Dermis blood vessel endothelial cell (primary cell): Measurements from ENCODE around the gene HACD1. TPM values are rescaled to one million over a fixed set of nuclear protein-coding genes. Genes with fewer than 3 reads are reported as not detected.
A peak's percentile ranks its signal among the peaks of the same experiment; 100 is the strongest.
"Not testable (repeated sequence)": the region's sequence is repeated elsewhere in the genome, so short reads cannot be mapped to it uniquely, and the experiment has no call there.

Experiments used
- DNase-seq: peaks from one replicate; pipeline ENCODE4 v3.0.0; 2010
- total RNA-seq: library from RNA; depleted of rRNA; stranded (reverse); fragments of >200 nt; gene quantifications from 2 replicates; pipeline ENCODE4 v1.2.3, GENCODE V29; 2014

HACD1 gene
- total RNA-seq, 1 donor from 2014 or later: 15.5 TPM

DNA sequence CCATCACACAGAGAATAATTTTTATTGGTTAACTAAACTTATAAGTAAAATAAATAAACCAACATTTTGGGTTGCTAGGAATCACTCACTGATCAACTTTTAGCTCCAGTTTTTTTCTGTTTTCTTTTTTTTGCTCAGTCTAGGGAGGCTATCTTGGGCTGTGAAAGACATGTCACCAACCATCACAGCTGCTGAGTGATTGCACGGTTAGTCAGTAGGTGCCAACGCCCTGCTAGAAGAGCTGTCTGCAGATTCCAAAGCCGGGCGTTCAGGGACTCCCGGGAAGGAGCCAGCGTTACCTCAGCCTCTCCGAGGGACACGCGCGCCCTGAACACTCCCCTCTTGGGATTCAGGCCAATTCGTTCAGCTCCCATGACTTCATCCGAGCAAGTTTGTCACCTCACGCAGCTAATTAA is 26.2 kb upstream of the HACD1 start:
- peak; percentile 80 for DNase-seq

DNA sequence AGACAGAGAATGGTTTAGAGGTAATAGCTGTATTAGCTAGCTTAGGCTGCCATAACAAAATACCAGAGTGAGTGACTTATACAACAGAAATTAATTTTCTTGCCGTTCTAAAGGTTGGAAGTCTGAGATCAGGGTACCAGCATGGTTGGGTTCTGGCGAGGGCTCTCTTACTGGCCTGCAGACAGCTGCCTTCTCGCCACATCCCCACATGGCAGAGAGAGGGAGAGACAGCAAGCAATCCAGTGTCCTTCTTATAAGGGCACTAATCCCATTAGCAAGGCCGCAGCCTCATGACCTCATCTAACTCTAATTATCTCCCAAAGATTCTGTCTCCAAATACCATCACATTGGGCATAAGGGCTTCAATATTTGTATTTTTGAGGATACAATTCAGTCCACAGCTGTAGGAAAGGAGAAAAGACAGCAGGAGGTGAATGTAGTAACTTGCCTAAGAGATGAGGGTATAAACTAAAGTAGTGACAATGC is 23.2 kb upstream of the HACD1 start:
- no peak for DNase-seq

DNA sequence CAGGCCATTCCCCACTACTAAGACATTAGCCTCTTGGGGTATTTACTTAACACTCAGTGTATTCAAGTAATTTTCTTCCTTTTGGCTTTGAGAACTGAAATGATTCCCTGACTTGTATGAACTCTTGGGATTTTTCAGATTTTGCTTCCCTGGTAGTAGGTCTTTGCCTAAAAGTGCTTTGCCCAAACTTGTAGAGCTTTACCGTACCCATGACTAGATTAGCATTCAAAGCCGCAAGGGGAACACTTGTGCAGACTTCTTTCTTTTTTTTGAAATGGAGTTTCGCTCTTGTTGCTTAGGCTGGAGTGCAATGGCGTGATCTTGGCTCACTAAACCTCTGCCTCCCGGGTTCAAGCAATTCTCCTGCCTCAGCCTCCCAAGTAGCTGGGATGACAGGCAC is 20.7 kb upstream of the HACD1 start:
- no peak for DNase-seq

DNA sequence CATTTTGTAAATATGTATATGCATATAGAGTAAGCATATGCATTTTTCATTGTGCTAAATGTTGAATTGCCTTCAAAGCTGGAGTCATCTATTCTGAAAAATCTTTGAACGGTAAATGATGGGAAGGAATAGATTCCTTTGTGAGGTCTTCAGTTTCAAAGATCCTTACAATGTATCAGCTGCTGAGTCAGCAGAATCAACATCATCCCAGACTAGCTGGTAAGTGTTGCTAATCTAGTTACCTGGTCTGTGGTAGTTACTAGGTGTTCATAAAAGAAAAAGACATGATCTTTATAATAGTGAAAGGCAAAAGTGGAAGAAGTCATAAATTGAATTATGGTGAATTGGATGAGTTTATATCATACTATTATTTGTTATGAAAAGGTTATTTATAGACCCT is 16.2 kb upstream of the HACD1 start:
- no peak for DNase-seq

DNA sequence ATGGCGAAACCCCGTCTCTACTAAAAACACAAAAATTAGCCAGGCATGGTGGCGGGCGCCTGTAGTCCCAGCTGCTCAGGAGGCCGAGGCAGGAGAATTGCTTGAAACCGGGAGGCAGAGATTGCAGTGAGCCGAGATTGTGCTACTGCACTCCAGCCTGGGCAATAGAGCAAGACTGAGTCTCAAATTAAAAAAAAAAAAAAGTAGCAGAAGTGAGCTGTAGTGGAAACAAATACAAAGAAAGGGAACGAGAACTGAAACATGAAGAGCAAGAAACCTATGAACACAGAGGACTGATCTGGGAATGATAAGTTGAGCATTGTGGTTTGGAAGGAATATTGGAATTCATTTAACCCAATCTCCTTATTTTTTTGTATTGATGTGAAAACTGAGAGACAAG is 15.4 kb upstream of the HACD1 start:
- not testable (repeated sequence) for DNase-seq

DNA sequence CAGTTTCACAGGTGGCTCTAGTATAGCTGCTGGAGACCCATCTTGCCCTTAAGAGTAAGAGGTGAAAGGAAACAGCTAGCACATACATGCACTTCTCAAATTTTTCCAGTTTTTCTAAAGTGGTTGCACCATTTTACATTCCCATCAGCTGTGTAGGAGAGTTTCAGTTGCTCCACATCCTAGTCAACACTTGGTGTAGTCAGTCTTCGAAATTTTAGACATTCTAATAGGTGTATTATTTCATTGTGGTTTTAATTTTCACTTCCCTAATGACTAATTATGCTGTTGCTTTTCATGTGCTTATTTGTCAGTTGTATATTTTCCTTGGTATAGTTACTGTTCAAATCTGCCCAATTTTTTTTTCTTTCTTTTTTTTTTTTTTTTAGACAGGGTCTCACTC is 9.5 kb upstream of the HACD1 start:
- DNase-seq: no peak

DNA sequence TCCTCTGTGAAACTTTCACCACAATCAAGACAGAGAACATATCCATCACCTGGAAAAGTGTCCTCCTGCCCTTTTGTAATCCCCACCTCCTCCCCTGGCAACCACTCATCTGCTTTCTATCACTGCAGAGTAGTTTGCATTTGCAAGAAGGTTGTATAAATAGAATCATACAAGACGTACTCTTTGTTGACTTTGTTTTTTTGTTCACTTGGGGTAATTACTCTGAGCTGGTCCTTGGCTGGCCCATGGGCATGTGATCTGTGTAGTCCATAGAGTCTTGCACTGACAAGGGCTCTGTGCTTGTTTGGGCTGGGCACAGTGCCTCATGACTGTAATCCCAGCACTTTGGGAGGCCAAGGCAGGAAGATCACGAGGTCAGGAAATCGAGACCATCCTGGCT is 7.8 kb upstream of the HACD1 start:
- no peak for DNase-seq

DNA sequence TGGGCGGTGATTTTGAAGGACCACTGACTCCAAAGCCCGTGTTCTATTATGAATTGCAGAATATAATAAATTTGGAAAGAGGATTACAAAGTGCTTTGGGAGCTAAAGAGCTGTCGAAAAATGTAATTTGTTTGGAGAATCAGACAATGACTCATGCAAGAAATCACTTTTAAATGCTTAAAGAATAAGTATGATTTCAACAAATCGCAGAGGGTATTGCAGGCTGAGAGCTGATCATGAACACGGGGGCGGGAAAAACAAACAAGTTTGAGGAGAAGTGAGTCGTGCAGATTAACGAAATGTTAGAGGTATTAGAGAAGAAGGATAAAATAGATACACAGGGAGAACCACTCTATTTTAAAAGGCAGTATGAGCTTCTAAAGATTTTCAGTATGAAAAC is 4.9 kb upstream of the HACD1 start:
- DNase-seq: no peak

DNA sequence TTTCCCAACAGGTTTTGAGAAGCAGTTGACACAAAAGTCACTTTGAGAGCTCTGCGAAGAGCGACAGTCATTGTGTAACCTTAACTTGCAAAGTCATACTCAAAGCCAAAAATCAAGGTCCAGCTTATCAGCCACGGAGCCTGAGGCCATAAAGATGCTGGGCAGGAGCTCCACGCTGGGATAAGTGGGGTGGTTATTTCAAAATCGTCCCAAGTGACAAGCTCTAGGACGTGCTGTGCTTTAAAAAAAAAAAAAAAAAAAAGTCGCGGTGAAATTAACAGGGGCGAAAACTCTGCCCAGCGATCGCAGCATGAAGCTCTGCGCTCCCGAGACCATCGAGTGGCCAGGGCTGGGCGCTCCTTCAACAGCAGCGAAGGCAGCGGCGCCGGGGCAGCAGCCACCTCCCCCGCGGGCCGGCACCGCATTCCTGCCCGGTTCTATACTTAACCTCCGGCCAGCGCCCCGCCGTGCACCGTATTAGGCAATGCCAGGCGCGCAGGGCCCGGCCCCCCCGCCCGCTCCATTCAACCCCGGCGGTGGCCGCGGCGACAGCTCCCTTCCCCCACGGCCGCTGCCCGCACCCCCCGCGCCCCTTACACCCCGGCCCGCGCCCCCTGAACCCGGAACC is 657 bp downstream of the HACD1 start:
- peak; percentile 72 for DNase-seq

DNA sequence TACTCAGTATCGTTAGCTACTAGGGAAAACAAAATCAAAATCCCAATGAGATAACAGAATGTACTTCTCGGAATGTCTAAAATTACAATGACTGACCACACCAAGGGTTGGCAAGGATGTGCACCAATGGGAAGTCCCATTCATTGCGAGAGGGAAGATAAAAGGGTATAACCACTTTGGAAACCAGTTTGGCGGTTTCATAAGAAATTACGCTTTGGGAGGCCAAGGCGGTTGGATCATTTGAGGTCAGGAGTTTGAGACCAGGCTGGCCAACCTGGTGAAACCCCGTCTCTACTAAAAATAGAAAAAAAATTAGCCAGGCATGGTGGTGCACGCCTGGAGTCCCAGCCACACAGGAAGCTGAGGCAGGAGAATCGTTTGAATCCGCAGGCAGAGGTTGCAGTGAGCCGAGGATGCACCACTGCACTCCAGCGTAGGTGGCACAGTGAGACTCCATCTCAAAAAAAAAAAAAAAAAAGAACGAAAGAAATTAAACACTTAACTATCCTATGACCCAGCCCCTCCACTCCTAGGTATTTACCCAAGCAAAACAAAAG is 7.6 kb downstream of the HACD1 start:
- no peak for DNase-seq

DNA sequence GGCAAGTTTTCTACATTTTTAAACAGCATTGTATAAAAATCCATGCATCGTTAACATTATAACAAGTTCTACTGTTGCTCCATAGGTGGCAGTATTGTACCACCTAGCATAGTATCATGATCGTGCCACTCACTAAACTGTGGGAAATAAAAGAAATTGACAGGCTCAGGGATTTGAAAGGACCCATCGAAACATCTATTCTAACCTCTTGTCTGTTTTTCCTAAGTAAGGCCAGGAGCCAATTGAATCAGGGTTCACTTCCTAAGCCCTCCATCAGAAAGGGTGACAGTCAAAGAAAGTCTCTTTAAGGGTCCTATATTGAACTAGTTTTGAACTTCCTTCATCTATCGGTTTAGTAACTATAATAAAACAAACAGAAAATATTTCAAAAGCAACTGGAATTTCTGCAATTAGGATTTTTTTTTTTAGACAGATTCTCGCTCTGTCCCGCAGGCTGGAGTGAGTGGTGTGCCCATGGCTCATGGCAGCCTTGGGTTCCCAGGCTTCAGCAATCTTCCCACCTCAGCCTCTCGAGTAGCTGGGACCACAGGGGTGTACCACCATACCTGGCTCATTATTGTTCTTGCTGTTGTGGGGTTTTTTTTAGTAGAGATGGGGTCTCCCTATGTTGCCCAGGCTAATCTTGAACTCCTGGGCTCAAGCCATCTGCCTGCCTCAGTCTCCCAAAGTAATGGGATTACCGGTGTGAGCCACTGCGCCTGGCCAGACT is 9.4 kb downstream of the HACD1 start:
- DNase-seq: peak; percentile 80

DNA sequence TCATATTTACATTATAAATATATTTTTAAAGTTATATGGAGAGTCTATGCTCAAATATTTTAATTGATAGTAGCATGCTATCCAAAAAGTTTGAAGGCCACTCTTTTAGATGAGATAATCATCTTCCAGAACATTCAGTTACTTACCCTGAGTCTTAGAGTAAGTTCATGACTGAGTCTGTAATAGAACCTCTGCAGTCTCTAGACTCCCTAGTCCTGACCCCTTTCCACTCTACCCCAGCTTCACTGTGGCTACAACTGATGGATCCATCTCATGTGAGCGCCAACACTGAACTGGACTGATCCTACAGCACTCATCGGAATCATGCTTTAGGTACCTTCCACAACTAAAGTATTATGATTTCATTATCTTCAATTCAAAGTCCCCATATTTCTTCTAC is 10.1 kb downstream of the HACD1 start:
- peak; percentile 2 for DNase-seq

DNA sequence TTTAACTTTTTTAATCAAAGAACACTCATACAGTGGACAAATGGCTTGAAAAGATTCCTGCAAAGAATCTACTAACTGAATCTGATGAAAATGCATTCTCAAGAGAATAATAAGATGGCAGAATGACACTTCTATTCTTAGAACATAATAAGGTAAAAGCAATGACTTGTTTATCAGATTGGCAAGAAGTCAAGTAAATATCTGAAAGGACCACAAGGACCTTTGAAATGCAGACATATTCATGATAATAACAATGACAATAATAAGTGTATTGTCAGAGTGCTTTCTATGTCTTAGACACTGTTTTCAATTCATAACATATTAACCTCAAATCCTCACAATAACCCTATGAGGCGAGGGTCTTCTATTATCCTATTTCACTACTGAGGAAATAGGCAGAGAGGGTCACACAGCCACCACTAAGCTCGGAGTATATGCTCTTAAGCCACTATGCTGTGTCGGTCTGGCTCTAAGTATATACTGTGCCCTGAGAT is 10.6 kb downstream of the HACD1 start:
- DNase-seq: peak; percentile 8

DNA sequence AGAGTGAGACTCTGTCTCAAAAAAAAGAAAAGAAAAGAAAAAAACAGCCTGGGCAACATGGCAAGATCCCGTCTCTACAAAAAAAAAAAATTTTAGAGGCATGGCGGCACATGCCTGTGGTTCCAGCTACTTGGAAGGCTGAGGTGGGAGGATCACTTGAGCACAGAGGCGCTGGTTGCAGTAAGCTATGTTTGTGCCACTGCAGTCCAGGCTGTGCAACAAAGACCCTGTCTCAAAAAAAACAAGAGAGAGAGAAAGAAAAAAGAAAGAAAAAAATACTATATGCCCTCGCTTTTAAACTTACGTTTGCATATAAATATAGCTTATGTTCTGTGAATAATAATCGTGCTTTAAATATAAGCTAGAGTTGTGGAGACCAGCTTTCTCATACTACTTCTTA is 11.2 kb downstream of the HACD1 start:
- no peak for DNase-seq

DNA sequence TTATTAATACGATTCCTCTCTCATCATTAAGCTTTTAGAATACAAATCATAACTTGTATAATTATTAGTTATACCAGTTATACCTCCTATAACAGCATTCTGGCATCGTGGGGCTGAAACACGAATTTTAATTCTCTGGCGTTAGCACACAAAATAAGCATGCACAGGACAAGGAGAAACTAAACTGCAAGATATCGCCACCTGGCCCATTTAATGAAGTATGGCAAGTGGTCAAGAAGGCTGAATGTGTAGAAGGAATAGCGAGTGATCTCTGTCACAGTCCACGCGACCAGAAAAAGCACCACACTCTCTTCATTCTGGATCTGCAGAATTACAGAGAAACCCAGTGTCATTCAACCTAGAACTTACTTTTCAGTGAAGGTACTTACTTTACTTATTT is 18.1 kb downstream of the HACD1 start:
- DNase-seq: peak; percentile 74

DNA sequence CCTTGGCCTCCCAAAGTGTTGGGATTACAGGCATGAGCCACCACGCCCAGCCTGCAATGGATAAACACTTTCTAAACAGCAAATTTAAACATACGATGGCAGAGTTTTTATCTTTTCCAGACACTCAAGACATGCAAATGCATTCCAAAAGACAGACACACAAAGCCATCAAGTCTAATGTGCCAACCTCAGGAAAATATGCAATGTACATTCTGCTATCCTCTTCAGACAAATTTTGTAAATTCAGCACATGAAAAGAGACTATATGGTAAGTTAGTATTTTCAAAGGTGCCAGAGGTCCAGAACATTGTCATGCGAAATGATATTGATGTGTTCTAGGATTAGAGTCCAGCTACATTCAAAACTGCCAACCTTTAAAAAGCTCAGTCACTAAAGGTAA is 19.8 kb downstream of the HACD1 start:
- no peak for DNase-seq

DNA sequence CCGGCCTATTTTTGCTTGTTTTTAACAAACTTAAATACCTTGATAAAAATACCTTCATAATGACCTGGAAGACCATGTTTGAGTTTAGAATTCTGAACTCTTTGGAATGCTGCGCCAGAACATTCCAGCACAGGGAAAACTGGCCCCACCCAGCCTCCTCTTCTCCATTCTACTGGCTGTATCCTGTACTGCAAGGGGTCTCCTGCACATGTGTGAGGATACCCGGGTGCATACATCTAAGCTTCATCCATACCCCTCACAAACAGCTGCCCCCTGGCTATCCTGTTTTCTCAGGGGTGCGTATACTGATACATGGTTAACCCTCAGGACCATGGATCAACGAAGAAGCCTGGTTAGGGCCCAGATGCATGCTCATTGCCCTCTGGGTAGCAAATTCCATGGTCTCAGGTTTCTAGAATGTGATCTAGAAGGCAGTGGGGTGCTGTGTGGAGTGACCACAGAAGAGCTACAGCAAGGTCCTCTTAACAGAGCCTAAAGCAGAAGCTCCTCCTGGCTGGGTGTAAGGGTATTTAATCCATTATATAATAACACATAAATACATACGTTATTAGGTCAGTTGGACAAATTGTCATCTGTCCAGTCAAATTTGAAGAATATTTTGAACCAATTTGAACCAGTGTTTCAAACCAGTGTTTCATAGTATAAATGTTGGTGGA is 26.1 kb downstream of the HACD1 start:
- no peak for DNase-seq

DNA sequence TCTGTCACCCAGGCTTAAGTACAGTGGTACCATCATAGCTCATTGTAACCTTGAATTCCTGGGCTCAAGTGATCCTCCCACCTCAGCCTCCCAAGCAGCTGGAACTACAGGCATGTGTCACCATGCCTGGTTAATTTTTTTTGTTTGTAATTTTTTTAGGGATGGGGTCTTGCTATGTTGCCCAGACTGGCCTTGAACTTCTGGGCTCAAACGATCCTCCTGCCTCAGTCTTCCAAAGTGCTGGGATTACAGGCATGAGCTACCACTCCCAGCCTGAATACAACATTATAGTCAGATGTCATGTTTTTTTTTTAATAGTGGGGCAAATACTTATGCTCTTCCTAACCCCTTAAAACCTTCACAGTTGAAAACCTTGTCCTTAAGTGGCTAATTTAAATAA is 27.9 kb downstream of the HACD1 start:
- not testable (repeated sequence) for DNase-seq

DNA sequence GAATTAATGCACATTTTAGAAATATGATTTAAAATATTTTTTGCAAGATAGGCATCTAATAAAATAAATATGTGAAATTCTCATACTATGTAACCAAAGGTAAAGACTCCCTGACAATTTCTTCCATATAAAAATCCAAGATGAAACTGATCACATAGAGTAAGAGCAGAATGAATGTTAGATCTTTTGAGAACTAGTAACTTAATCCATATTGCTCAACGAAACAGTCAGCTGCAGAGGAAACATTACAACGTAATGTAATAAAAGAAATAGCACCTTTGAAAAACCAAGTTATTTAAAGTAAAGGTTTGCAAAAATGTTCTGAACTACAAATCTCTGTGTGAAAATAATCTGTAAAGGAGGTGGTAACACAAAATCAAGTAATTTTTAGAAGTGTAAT is 28.8 kb downstream of the HACD1 start:
- DNase-seq: no peak

DNA sequence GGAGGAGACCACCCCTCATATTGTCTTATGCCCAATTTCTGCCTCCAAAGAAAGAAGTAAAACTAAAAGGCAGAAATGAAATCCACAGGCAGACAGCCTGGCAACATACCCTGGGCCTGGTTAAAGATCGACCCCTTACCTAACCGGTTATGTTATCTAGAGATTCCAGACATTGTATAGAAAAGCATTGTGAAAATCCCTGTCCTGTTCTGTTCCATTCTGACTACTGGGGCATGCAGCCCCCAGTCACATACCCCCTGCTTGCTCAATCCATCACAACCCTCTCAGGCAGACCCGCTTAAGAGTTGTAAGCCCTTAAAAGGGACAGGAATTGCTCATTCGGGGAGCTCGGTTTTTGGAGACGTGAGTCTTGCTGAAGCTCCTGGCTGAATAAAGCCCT is 29.9 kb downstream of the HACD1 start:
- not testable (repeated sequence) for DNase-seq

DNA sequence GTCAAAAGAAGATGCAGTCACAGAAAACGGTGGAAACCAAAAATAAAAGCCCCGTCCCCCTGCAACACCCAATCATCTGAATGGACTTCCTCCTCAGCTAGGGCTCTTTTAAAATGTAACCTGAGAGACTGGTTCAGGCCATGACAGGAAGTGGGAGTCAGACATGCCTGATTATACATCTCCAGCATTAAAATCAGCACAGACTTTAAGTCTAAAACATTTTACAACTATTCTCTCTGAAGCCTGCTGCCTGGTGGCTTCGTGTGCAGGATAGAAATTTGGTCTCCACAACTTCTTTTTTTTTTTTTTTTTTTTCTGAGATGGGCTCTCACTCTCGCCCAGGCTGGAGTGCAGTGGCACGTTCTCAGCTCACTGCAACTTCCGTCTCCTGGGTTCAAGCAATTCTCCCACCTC is 30.3 kb downstream of the HACD1 start:
- peak; percentile 21 for DNase-seq

DNA sequence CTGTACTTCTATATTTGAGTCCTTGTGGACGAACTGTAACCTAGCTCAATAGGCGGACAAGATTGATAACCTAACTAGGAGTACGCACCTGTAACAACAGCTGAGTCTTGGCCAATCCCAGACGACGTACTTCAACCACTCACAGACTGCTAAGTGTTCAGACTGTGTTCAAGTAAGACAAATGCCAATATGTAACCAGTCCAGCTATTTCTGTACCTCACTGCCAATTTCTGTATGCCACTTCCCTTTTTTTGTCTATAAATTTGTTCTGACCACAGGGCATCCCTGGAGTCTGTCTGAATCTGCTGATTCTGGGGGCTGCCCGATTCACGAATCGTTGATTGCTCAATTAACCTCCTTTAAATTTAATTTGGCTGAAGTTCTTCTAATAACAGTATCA is 32.2 kb downstream of the HACD1 start:
- DNase-seq: no peak

DNA sequence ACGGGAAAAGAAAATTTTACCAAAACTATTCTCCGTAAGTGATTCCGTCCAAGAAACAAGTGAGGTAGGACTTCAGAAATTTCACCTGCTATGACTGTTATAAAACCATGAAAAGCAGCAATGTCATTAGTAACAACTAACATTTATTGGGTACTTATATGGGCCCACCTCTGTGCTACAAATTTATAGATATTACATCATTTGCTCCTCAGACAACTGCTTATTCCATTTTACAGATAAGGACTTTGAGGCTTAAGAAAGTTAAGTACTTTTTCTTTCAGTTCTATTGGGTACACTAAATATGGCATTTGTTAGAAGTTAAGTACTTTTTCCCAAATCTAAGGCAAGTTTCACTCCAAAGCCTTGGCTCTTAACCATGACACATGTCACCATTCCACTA is 36.3 kb downstream of the HACD1 start:
- no peak for DNase-seq
